ENCODE results near the gene MTHFSD. TPM values are rescaled to one million over a fixed set of nuclear protein-coding genes. Genes with fewer than 3 reads are reported as not detected.
A peak's percentile ranks its signal among the peaks of the same experiment; 100 is the strongest.

Gene MTHFSD
- total RNA-seq, 1 experiment from 2014 or later = 47.8 TPM

GRCh38 chr16:86522634-86523033, 32.4 kb downstream of the MTHFSD start:
- CTCF ChIA-PET = no interaction called here
- H3K27me3 Mint-ChIP-seq (ENCODE audit: unreplicated experiment) = peaks cover 94% of the 10 kb centered on the region
- no peak overlapping the region for H3K27ac Mint-ChIP-seq (ENCODE audit: unreplicated experiment)
- intact Hi-C loops (cut with micrococcal nuclease; ENCODE audit: unreplicated experiment) = no loop called here
- no peak for DNase-seq
- H3K36me3 Mint-ChIP-seq (ENCODE audit: insufficient read depth, unreplicated experiment) = no peaks in the 10 kb centered on the region
- H3K9me3 Mint-ChIP-seq (ENCODE audit: low read depth, unreplicated experiment) = peaks cover 1% of the 10 kb centered on the region
- no peaks in the 10 kb centered on the region for H3K4me1 Mint-ChIP-seq (ENCODE audit: low read depth, unreplicated experiment)
- no peak for TF ChIP-seq CTCF (IDR thresholded peaks at IDR 0.05; ENCODE audit: unreplicated experiment)
- H3K4me3 Mint-ChIP-seq (ENCODE audit: low read depth, unreplicated experiment) = no peak overlapping the region
- BruUV-seq (replicated peaks) = no TSS peak

- no peaks in the 10 kb centered on the region for H3K9me3 Mint-ChIP-seq (ENCODE audit: low read depth, unreplicated experiment)
- no peaks in the 10 kb centered on the region for H3K36me3 Mint-ChIP-seq (ENCODE audit: insufficient read depth, unreplicated experiment)
- no TSS peak for BruUV-seq (replicated peaks)
- no peak overlapping the region for H3K27ac Mint-ChIP-seq (ENCODE audit: unreplicated experiment)
- TF ChIP-seq CTCF (IDR thresholded peaks at IDR 0.05; ENCODE audit: unreplicated experiment) = no peak
- peaks cover 97% of the 10 kb centered on the region for H3K27me3 Mint-ChIP-seq (ENCODE audit: unreplicated experiment)
- intact Hi-C loops (cut with micrococcal nuclease; ENCODE audit: unreplicated experiment) = no loop called here
- no peak for DNase-seq
- CTCF ChIA-PET = interaction anchor here (0.6 kb wide), 1 partner anchor 390 kb away, joined by 4 read pairs; no protein-coding TSS in a partner anchor
- no peaks in the 10 kb centered on the region for H3K4me1 Mint-ChIP-seq (ENCODE audit: low read depth, unreplicated experiment)
- H3K4me3 Mint-ChIP-seq (ENCODE audit: low read depth, unreplicated experiment) = no peak overlapping the region
Observed at GRCh38 chr16:86521236-86522197, 33.5 kb downstream of the MTHFSD start.

DNA sequence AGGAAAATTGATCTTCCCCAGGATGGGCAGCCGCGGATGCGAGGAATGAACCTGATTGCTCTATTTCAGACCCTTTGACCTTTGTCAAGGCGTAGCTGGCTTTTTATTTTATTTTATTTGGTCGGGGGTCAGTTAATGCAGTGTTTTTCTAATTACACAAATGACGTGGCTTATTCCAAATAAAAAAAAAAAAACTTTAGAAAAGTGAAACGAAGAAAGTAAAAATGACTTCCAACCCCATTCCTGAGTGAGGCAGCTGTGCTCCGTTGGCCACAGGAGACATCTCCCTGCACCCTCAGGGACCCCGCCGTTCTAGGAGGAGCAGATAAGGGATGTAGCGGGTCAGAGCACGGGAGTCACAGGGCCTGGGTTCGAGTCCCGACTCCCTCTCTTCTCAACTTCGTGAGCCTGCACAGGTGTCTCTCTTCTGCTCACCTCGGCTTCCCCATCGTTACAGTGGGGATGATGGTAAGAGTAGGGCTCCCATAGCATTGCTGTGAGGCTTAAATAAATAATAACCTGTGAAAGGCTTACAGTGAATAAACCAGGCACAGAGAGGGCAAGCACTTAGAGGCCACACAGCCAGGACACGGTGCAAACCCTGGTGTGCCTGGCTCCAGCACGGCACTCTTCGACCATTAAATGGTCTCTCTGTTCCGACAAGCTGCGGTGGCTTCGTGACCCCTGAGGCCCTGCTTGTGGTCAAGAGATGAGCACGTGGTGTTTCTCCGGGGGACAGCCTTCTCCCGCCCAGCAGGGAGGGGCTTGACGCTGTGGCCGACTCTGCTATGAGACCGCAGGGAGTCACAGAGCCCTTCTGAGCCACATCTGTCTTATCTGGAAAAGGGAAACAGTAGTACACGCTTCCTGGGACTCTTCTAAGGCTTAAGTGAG, 34.5 kb downstream of the MTHFSD start:
- H3K27me3 Mint-ChIP-seq (ENCODE audit: unreplicated experiment) = peaks cover 97% of the 10 kb centered on the region
- intact Hi-C loops (cut with micrococcal nuclease; ENCODE audit: unreplicated experiment) = loop anchor here (1.0 kb wide), 1 partner anchor 180 kb away; no protein-coding TSS in a partner anchor
- peak overlapping the region; percentile 61 for H3K4me3 Mint-ChIP-seq (ENCODE audit: low read depth, unreplicated experiment)
- H3K4me1 Mint-ChIP-seq (ENCODE audit: low read depth, unreplicated experiment) = no peaks in the 10 kb centered on the region
- H3K27ac Mint-ChIP-seq (ENCODE audit: unreplicated experiment) = no peak overlapping the region
- no peak for DNase-seq
- BruUV-seq (replicated peaks) = no TSS peak
- no peak for TF ChIP-seq CTCF (IDR thresholded peaks at IDR 0.05; ENCODE audit: unreplicated experiment)
- H3K36me3 Mint-ChIP-seq (ENCODE audit: insufficient read depth, unreplicated experiment) = no peaks in the 10 kb centered on the region
- H3K9me3 Mint-ChIP-seq (ENCODE audit: low read depth, unreplicated experiment) = no peaks in the 10 kb centered on the region
- CTCF ChIA-PET = interaction anchor here (0.5 to 1.6 kb wide), 2 partner anchors 44 to 180 kb away, joined by 3 read pairs; no protein-coding TSS in a partner anchor

DNA sequence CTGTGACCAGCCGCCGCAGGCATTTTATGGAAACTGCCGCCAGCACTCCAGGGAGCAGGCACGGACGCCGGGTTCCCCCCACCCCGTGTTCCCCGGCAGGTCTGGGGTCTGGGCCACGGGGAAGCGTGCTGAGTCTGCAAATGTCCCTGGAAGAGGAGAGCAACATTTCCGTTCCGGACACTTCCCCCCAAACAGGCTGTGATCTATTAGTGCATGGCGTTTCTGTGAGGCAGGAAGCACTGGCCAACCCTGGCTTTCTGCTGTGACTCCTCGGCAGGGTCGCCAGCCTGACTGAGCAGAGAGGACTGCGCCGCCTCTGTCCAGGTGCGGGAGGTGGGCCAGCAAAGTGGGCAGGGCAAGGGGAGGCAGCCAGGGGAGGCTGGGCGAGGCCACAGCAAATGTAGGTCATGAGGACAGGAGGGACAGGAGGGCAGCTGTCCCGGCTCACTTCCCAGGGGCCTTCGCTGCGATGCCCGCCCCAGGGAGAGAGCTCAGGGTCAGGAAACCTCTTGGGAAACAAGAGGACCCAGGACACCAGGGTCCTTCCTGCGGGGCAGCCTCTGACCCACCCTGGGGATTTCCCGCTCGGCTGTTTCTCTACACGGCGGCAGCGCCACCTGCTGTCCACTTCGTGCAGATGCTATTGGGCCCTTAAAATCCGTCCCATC, 35.3 kb downstream of the MTHFSD start:
- Mint-ChIP-seq H3K27ac (ENCODE audit: unreplicated experiment) (no peak overlapping the region), H3K4me3 (ENCODE audit: low read depth, unreplicated experiment) (peak overlapping the region; percentile 61), H3K4me1 (ENCODE audit: low read depth, unreplicated experiment) (no peaks in the 10 kb centered on the region), H3K36me3 (ENCODE audit: insufficient read depth, unreplicated experiment) (no peaks in the 10 kb centered on the region), H3K9me3 (ENCODE audit: low read depth, unreplicated experiment) (no peaks in the 10 kb centered on the region), H3K27me3 (ENCODE audit: unreplicated experiment) (peaks cover 98% of the 10 kb centered on the region)
- intact Hi-C loops (cut with micrococcal nuclease; ENCODE audit: unreplicated experiment) = loop anchor here (1.0 to 5.0 kb wide), 2 partner anchors 179 to 702 kb away; no protein-coding TSS in a partner anchor
- TF ChIP-seq CTCF (IDR thresholded peaks at IDR 0.05; ENCODE audit: unreplicated experiment) = peak; percentile 96
- CTCF ChIA-PET = interaction anchor here (0.5 to 1.6 kb wide), 2 partner anchors 45 to 179 kb away, joined by 3 read pairs; no protein-coding TSS in a partner anchor
- DNase-seq = peak; percentile 75
- BruUV-seq (replicated peaks) = no TSS peak

All from Calu3 (cell line).